Activated naive CD8-positive, alpha-beta T cell treated with anti-CD3 and anti-CD28 coated beads, Interleukin-2, amount 50 U/mL, for 24 hours (primary cell): ENCODE data around the gene EIF2B5.
"Not testable (repeated sequence)": the region's sequence is repeated elsewhere in the genome, so short reads cannot be mapped to it uniquely, and the experiment has no call there.

Experiments used
- ATAC-seq: fragments of 150-1000 bp; cut with Tn5 transposase; one replicate; pipeline ENCODE4 v1.10.0; 2021
- DNase-seq: peaks from one replicate; pipeline ENCODE4 v3.0.0; 2021
- H3K27ac Mint-ChIP-seq: one replicate; pipeline ENCODE4 v1.8.0; 2021; ENCODE audit warnings: mild to moderate bottlenecking, mixed read lengths
- H3K27me3 Mint-ChIP-seq: one replicate; pipeline ENCODE4 v1.8.0; 2021; ENCODE audit warnings: mixed read lengths
- H3K36me3 Mint-ChIP-seq: one replicate; pipeline ENCODE4 v1.8.0; 2021; ENCODE audit warnings: low read depth, mixed read lengths
- H3K4me1 Mint-ChIP-seq: one replicate; pipeline ENCODE4 v1.8.0; 2021; ENCODE audit warnings: mixed read lengths
- H3K4me3 Mint-ChIP-seq: one replicate; pipeline ENCODE4 v1.8.0; 2021; ENCODE audit warnings: mild to moderate bottlenecking, moderate library complexity, mixed read lengths
- H3K9me3 Mint-ChIP-seq: one replicate; pipeline ENCODE4 v1.8.0; 2021; ENCODE audit warnings: mixed read lengths

EIF2B5 gene

DNA sequence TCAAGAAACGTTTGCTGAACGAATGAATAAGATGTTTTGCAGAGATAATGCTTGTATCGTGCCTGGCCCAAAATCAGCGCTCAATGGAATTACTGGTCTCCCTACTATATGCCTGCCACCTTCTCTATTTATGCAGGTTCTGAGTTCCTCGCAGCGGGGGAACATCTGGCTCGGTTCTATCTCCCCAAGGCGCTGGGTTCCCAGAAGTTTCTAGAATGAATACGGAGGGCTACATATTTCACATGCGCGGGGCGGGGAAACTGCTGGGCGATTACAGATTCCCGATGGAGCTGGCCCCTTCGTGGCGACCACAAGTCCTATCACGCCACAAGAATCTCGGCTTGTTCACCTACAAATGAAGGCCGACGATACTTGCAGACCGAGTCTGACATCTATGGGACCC is 411 bp upstream of the EIF2B5 start:
- no peaks in the 10 kb centered on the region for H3K27me3 Mint-ChIP-seq
- ATAC-seq (peak; percentile 4), DNase-seq (no peak)
- H3K36me3 Mint-ChIP-seq = peaks cover 16% of the 10 kb centered on the region
- peak overlapping the region; percentile 97 for H3K27ac Mint-ChIP-seq
- peak overlapping the region; percentile 97 for H3K4me3 Mint-ChIP-seq
- H3K4me1 Mint-ChIP-seq = peaks cover 34% of the 10 kb centered on the region
- H3K9me3 Mint-ChIP-seq = no peaks in the 10 kb centered on the region

DNA sequence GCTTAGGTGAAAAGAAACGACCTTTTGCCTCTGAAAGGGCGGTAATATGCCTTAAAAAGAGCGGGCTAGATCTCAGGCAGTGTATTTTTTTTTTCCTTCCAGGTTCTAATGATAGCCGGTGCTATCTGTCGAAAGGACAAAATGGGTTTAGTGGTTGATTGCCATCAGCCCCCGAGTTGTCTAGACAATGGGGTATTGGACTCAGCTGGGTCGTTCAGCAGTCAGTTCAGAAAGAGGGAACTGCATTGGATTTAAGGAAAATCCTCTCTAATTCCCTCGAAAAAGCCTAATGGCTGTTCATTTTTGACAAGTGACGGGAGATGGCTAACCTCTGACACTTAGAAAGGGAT is 728 bp downstream of the EIF2B5 start:
- DNase-seq (no peak), ATAC-seq (no peak)
- Mint-ChIP-seq H3K4me1 (peaks cover 34% of the 10 kb centered on the region), H3K27me3 (no peaks in the 10 kb centered on the region), H3K9me3 (no peaks in the 10 kb centered on the region), H3K4me3 (peak overlapping the region; percentile 97), H3K27ac (peak overlapping the region; percentile 97), H3K36me3 (peaks cover 26% of the 10 kb centered on the region)

DNA sequence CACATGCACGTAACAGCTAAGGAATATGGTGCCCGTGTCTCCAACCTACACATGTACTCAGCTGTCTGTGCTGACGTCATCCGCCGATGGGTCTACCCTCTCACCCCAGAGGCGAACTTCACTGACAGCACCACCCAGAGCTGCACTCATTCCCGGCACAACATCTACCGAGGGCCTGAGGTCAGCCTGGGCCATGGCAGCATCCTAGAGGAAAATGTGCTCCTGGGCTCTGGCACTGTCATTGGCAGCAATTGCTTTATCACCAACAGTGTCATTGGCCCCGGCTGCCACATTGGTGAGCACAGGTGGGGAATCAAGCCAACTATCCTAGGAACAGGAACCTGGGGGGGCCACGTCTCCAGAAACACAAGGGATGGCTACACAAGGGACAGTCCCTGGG is 5.3 kb downstream of the EIF2B5 start:
- Mint-ChIP-seq H3K4me3 (no peak overlapping the region), H3K9me3 (no peaks in the 10 kb centered on the region), H3K36me3 (peaks cover 53% of the 10 kb centered on the region), H3K27me3 (no peaks in the 10 kb centered on the region), H3K4me1 (peaks cover 22% of the 10 kb centered on the region), H3K27ac (peak overlapping the region; percentile 5)
- no peak for ATAC-seq
- no peak for DNase-seq

DNA sequence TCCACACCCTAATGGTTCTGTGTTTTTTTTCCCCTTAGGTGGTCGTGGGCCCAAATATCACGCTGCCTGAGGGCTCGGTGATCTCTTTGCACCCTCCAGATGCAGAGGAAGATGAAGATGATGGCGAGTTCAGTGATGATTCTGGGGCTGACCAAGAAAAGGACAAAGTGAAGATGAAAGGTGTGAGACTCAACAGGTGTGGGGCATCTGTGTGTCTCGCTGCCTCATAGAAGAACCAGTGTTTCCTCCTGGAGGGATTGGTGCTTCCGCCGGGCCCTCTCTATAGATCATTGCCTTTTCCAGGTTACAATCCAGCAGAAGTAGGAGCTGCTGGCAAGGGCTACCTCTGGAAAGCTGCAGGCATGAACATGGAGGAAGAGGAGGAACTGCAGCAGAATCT is 7.0 kb downstream of the EIF2B5 start:
- H3K27ac Mint-ChIP-seq = no peak overlapping the region
- H3K27me3 Mint-ChIP-seq = no peaks in the 10 kb centered on the region
- H3K4me1 Mint-ChIP-seq = peaks cover 8% of the 10 kb centered on the region
- peaks cover 52% of the 10 kb centered on the region for H3K36me3 Mint-ChIP-seq
- no peak for DNase-seq
- H3K4me3 Mint-ChIP-seq = no peak overlapping the region
- no peak for ATAC-seq
- H3K9me3 Mint-ChIP-seq = no peaks in the 10 kb centered on the region

DNA sequence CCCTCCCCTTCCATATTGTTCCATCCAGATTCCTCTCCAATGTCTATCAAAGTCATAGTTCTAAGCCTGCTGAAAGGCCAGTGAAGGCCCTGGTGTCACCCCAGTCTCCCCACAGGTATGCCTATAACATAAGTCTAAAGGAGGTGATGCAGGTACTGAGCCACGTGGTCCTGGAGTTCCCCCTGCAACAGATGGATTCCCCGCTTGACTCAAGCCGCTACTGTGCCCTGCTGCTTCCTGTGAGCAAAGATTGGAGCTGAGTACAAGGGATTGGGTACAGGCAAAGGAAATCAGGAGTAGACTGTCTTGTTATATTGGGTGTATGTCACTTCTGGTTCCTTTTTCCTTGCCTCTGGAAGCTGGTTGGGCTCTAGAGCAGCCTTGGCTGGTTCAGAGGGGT is 8.2 kb downstream of the EIF2B5 start:
- no peak overlapping the region for H3K27ac Mint-ChIP-seq
- DNase-seq (no peak), ATAC-seq (no peak)
- no peaks in the 10 kb centered on the region for H3K27me3 Mint-ChIP-seq
- H3K9me3 Mint-ChIP-seq = no peaks in the 10 kb centered on the region
- no peak overlapping the region for H3K4me3 Mint-ChIP-seq
- H3K36me3 Mint-ChIP-seq = peaks cover 44% of the 10 kb centered on the region
- H3K4me1 Mint-ChIP-seq = peaks cover 5% of the 10 kb centered on the region

DNA sequence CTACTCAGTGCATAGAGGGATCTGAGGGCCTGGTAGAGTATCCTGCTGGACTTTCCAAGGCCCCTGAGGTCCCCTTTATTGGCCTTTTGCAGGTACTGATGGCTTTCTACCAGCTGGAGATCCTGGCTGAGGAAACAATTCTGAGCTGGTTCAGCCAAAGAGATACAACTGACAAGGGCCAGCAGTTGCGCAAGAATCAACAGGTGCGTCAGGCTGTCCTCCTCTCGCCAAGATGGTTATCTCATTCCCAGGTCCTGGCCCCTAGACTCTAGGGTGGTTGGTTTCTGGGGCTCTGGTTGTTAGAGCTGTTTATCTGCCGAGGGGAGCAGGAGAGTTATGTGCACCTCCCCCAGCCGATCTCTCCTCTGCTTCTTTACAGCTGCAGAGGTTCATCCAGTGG is 9.3 kb downstream of the EIF2B5 start:
- Mint-ChIP-seq H3K4me1 (peaks cover 5% of the 10 kb centered on the region), H3K9me3 (no peaks in the 10 kb centered on the region), H3K4me3 (no peak overlapping the region), H3K27me3 (no peaks in the 10 kb centered on the region), H3K36me3 (peaks cover 44% of the 10 kb centered on the region), H3K27ac (no peak overlapping the region)
- no peak for ATAC-seq
- DNase-seq = no peak

DNA sequence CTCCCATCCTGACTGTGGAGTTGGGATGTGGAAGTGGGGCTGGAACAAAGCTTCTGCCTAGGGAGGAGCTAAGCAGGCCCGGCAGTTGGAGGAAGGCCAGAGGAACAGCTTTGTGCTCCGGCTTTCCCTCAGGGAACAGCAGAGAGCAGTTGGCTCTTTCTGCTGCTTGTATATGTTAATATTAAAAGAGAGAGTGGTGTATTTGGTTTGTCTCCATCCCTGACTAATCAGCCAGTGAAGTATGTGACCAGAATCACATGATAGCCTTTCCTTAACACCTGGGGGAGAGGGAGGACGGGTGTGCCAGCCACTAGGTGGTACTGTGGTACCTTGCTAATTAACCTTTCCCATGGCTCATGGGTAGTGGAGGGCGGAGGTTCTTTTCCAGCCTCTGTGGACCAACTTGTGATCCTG is 10.0 kb downstream of the EIF2B5 start:
- no peak overlapping the region for H3K4me3 Mint-ChIP-seq
- H3K27me3 Mint-ChIP-seq = no peaks in the 10 kb centered on the region
- ATAC-seq (peak; percentile 59), DNase-seq (peak; percentile 27)
- peaks cover 5% of the 10 kb centered on the region for H3K4me1 Mint-ChIP-seq
- H3K36me3 Mint-ChIP-seq = peaks cover 42% of the 10 kb centered on the region
- no peak overlapping the region for H3K27ac Mint-ChIP-seq
- H3K9me3 Mint-ChIP-seq = no peaks in the 10 kb centered on the region

DNA sequence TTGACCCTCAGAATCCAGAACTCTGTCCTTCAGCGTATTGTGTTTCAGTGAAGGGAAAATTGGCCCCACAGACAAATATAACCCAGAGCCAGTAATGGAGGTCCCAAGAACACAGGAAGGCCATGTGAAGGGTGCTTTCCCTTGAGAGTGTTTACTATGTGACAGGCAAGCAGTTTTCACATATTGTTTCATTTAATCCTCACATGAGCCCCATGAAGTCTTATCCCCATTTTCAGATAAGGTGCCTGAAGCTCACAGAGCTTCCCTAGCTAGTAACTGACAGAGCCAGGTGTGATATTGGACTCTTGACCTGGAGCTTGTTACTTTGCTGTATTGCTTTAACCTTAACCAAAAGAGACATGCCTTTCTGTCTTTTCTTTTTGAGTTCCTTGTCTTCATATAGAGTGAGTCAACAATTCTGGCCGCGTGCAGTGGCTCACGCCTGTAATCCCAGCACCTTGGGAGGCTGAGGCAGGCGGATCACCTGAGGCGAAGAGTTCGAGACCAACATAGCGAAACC is 10.7 kb downstream of the EIF2B5 start:
- Mint-ChIP-seq H3K9me3 (no peaks in the 10 kb centered on the region), H3K27ac (no peak overlapping the region), H3K36me3 (peaks cover 35% of the 10 kb centered on the region), H3K4me3 (no peak overlapping the region), H3K27me3 (no peaks in the 10 kb centered on the region), H3K4me1 (peaks cover 5% of the 10 kb centered on the region)
- no peak for DNase-seq
- ATAC-seq = no peak

DNA sequence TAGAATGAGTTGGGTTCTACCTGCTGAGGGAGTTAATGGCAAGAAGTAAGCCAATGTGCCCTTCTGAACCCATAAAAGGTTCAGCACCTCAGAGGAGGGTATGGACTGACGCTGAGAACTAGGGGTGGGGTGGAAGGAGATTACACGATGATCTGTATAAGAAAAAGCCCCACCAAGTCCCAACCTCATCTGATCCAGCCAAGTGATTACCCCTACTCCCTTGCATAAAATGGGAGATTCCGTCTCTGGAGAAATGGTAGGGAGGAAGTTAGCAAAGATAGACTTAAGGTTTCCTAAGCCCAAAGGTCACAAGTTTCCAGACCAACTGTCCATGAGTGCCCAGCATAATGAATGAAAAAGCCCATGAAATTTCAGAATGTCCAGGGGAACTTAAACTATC is 12.9 kb downstream of the EIF2B5 start:
- DNase-seq (no peak), ATAC-seq (no peak)
- H3K36me3 Mint-ChIP-seq = peaks cover 15% of the 10 kb centered on the region
- no peak overlapping the region for H3K4me3 Mint-ChIP-seq
- H3K4me1 Mint-ChIP-seq = peaks cover 2% of the 10 kb centered on the region
- H3K27ac Mint-ChIP-seq = no peak overlapping the region
- H3K27me3 Mint-ChIP-seq = no peaks in the 10 kb centered on the region
- no peaks in the 10 kb centered on the region for H3K9me3 Mint-ChIP-seq

DNA sequence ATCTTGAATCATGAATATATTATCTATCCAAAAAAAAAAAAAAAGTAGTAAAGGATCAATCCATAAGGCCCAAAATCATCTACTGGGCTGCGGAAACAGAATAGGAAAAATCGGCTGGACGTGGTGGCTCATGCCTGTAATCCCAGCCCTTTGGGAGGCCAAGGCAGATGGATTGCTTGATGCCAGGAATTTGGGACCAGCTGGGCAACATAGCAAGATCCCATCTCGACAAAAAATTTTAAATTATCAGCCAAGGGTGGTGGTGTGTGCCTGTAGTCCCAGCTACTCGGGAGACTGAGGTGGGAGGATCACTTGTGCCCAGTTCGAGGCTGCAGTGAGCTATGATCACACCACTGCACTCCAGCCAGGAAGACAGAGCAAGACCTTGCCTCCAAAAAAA is 14.0 kb downstream of the EIF2B5 start:
- H3K4me1 Mint-ChIP-seq = peaks cover 2% of the 10 kb centered on the region
- ATAC-seq = no peak
- no peaks in the 10 kb centered on the region for H3K27me3 Mint-ChIP-seq
- H3K36me3 Mint-ChIP-seq = peaks cover 9% of the 10 kb centered on the region
- H3K9me3 Mint-ChIP-seq = no peaks in the 10 kb centered on the region
- no peak overlapping the region for H3K27ac Mint-ChIP-seq
- no peak for DNase-seq
- no peak overlapping the region for H3K4me3 Mint-ChIP-seq

DNA sequence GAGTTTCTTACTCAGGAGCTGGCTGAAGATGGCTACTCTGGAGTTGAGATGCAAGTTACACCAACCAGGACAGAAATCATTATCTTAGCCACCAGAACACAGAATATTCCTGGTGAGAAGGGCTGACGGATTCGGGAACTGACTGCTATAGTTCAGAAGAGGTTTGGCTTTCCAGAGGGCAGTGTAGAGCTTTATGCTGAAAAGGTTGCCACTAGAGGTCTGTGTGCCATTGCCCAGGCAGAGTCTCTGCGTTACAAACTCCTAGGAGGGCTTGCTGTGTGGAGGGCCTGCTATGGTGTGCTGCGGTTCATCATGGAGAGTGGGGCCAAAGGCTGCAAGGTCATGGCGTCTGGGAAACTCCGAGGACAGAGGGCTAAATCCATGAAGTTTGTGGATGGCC is 14.6 kb downstream of the EIF2B5 start:
- not testable (repeated sequence) for H3K9me3 Mint-ChIP-seq, ATAC-seq, H3K36me3 Mint-ChIP-seq, H3K27ac Mint-ChIP-seq, H3K27me3 Mint-ChIP-seq, H3K4me1 Mint-ChIP-seq, H3K4me3 Mint-ChIP-seq, DNase-seq

DNA sequence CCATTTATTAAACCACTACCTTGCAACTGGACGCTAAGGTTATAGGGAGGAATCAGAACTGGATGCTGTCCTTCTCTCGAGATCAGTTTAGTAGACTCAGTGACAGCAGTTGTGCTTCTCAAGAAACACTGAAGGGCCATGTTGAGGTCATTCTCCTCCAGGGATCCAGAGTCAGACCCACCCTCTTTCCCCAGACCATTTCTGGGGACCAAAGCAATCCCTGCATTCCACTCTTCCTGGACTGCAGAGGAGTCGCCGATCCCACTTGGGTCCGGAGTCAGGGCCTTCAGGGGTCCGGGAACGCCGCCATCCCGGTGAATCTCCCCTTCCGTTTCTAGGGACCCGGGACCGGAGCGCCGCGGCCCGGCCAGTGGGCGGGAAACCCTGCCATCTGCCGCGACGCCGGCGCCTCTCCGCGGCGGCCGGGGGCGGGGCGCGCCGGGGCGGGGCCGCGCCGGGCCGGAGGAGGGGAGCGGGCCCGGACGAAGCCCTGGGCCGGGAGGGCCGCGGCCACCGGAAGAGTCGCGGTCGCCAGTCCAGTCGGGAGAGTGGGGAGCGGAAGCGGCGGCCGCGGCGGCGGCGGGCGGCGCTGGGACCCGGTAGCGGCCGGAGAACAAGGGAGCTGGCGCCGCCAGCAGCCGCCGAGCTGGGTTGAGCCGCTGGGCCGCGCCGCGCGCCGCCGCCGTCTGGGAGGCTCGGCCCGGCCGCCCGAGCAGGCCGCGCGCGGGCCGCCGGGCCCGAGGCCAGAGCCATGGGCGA is 19.9 kb downstream of the EIF2B5 start, which contains the start of gene DVL3:
DVL3 (plus strand) TSS at position 493 of the 759 bp plus-strand sequence; CDS start at position 752, 259 bp downstream.
- Mint-ChIP-seq H3K36me3 (peaks cover 3% of the 10 kb centered on the region), H3K27ac (peak within 1 kb of the TSS; percentile 82), H3K27me3 (no peaks in the 10 kb centered on the region), H3K4me1 (peaks cover 25% of the 10 kb centered on the region), H3K9me3 (no peaks in the 10 kb centered on the region), H3K4me3 (peak within 1 kb of the TSS; percentile 96)
- DNase-seq (peak; percentile 58), ATAC-seq (peak; percentile 63)

DNA sequence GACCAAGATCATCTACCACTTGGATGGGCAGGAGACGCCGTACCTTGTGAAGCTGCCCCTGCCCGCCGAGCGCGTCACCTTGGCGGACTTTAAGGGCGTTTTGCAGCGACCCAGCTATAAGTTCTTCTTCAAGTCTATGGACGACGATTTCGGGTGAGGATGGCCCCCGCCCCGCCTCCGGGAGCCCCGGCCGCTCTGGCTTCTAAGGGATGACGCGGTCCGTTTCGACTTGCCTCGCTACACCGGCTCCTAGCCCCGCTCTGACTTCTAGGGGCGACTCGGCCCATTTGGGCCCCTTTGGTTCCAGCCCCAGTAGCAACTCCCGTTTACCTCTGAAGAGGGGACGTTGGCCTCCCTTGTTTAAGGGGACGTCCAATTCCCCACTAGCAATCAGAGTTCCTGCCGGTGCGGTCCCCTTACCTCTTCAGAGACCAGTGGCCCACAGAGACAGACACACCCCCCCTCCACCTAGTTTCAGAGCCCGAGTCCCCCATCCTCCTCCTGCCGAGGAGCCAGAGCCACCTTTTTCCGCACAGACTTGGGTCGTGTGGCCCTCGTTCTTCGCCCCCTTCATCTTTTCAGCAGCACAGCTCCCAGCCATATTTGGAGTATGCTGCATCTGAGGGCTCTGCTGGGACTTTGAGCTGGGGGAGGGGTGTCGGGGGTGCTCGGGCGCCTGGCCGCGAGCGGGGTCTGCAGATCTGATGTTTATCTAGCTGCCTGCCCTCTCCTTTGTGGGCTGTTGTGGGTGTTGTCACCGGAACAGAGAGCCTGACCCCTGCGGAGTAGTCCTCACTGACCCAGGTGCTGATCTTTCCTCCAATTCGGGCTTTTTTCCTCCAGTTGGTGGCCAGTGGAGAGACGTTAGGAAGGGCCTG is 20.7 kb downstream of the EIF2B5 start:
- Mint-ChIP-seq H3K27ac (peak overlapping the region; percentile 82), H3K9me3 (no peaks in the 10 kb centered on the region), H3K36me3 (peaks cover 5% of the 10 kb centered on the region), H3K27me3 (no peaks in the 10 kb centered on the region), H3K4me1 (peaks cover 30% of the 10 kb centered on the region), H3K4me3 (peak overlapping the region; percentile 96)
- ATAC-seq (peak; percentile 55), DNase-seq (peak; percentile 59)

DNA sequence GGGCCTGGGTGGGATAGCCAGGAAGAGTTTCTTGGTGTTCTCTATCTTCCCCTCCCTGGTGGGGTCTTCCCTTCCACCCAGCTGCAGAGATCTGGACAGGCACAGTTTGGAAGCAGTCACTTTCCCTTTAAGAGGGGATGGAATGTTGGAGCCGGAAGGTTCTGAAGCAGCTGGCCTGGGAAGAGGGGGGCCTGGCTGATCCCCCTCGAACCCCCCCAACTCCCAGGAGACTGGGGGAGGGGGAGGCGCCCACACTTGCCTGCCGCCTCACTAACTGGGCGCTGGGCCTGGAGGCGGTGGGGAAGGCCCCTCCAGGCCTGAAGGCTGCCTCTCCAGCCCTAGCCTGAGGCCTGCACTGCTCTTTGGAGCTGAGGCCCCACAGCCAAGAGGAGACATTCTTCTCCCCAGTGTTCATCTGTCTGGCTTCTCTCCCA is 21.4 kb downstream of the EIF2B5 start:
- H3K9me3 Mint-ChIP-seq = no peaks in the 10 kb centered on the region
- ATAC-seq (no peak), DNase-seq (no peak)
- no peaks in the 10 kb centered on the region for H3K27me3 Mint-ChIP-seq
- H3K36me3 Mint-ChIP-seq = peaks cover 5% of the 10 kb centered on the region
- H3K27ac Mint-ChIP-seq = peak overlapping the region; percentile 74
- H3K4me3 Mint-ChIP-seq = peak overlapping the region; percentile 96
- H3K4me1 Mint-ChIP-seq = peaks cover 30% of the 10 kb centered on the region

DNA sequence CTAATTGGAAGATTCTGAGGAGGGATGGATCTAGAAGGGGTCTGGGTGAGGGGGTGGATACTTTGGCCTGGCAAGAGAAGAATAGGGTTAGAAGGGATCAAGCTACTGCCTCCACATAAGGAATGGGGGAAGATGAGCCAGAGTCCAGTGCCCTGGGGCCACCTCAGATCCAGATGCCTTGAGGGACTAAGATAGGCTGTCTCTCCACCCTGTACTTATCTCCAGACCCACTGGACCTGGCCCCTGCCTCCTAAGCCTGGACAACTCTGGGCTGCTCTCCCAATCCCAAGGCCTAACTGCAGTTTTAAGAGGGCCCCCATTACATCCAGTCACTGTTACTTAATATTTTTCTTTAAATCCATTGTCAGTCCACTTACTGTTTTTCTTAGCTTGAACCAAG is 22.0 kb downstream of the EIF2B5 start:
- no peak for ATAC-seq
- Mint-ChIP-seq H3K4me3 (peak overlapping the region; percentile 96), H3K27ac (peak overlapping the region; percentile 74), H3K9me3 (no peaks in the 10 kb centered on the region), H3K4me1 (peaks cover 30% of the 10 kb centered on the region), H3K27me3 (no peaks in the 10 kb centered on the region), H3K36me3 (peaks cover 5% of the 10 kb centered on the region)
- DNase-seq = no peak
